K562 (cell line): ENCODE measurements around the gene IMPA2. TPM values are rescaled to one million over a fixed set of nuclear protein-coding genes. Genes with fewer than 3 reads are reported as not detected.

ENCODE experiments used
- ARHGAP35 ChIP-seq: fragments of 450-650 bp; IDR thresholded peaks from 2 replicates; pipeline ENCODE4 v1.6.1; 2018; ENCODE audit not compliant: partially characterized antibody
- CREB3L1 ChIP-seq: fragments of 450-650 bp; IDR thresholded peaks from 2 replicates; pipeline ENCODE4 v1.6.1; 2014; ENCODE audit warnings: low read depth, mild to moderate bottlenecking, moderate library complexity, borderline replicate concordance
- MXD1 ChIP-seq: fragments of 250-450 bp; sonication (Bioruptor Pico); IDR thresholded peaks from 2 replicates; pipeline ENCODE4 v1.8.0; 2021; ENCODE audit warnings: borderline replicate concordance, mild to moderate bottlenecking, moderate library complexity; ENCODE audit not compliant: poor library complexity, severe bottlenecking
- NCOA2 ChIP-seq, 2 experiments: fragments of 450-650 bp; IDR thresholded peaks; 2 replicates each; pipeline ENCODE4 v1.6.1; 2018; ENCODE audit warnings: mild to moderate bottlenecking in 2 of 2, moderate library complexity in 1 of 2; ENCODE audit not compliant: partially characterized antibody in 2 of 2
- RBM15 ChIP-seq: fragments of 200-400 bp; formaldehyde crosslinking; IDR thresholded peaks from 2 replicates; pipeline ENCODE4 v1.6.1; 2018; ENCODE audit warnings: mild to moderate bottlenecking, low read length, moderate library complexity; ENCODE audit not compliant: insufficient read depth
- RBM25 ChIP-seq: fragments of 200-400 bp; formaldehyde crosslinking; IDR thresholded peaks from 2 replicates; pipeline ENCODE4 v1.6.1; 2018; ENCODE audit warnings: low read length, low read depth, moderate library complexity; ENCODE audit not compliant: severe bottlenecking
- REST ChIP-seq, 2 experiments: fragments of 450-650 bp; formaldehyde crosslinking in 1 of 2; IDR thresholded peaks; 2 replicates each; pipeline versions ENCODE4 v1.4.0 to v1.6.1; 2014 to 2020; ENCODE audit warnings: mild to moderate bottlenecking in 2 of 2, borderline replicate concordance in 1 of 2, low read depth in 1 of 2
- STAG1 ChIP-seq: sonication (generic); formaldehyde crosslinking; IDR thresholded peaks from 2 replicates; pipeline ENCODE4 v1.5.0; 2020; ENCODE audit warnings: missing genetic modification reagents, borderline replicate concordance
- ZNF785 ChIP-seq: fragments of 250-450 bp; sonication (Bioruptor Pico); IDR thresholded peaks from 2 replicates; pipeline ENCODE4 v1.4.0; 2020; ENCODE audit warnings: mild to moderate bottlenecking
- polyA plus RNA-seq, 8 experiments: library from polyadenylated mRNA; depleted of rRNA in 4 of 8; stranded (reverse) in 5 of 8; unstranded in 3 of 8; fragments of >200 nt; fragmentation: Nextera tagmentation in 2 of 8; fragmentation: Illumina TruSeq in 1 of 8; extraction: Ambion mirVana in 2 of 8; extraction: Trizol in 1 of 8; gene quantifications; 2 replicates each; pipeline versions ENCODE4 v1.2.1 to v1.2.3, GENCODE V29; 2011 to 2014; ENCODE audit warnings: inconsistent platforms in 1 of 8, missing spikeins in 1 of 8
- total RNA-seq, 7 experiments: library from RNA; depleted of rRNA in 6 of 7; stranded (reverse); fragments of >200 nt in 6 of 7; fragmentation: Illumina TruSeq in 2 of 7; extraction: Trizol in 2 of 7; gene quantifications; 2 replicates each; pipeline versions ENCODE4 v1.2.1 to v1.2.3, GENCODE V29; 2011 to 2021; ENCODE audit warnings: low replicate concordance in 1 of 7

The IMPA2 gene
- total and polyA plus RNA-seq, 9 of the 15 experiments (the other 6 are each of a cell fraction or from before 2014, with no cell fraction given): 0.62 to 11.3 (median 5.7) TPM

GRCh38 chr18:11983592-11983991 lies 2.3 kb downstream of the IMPA2 start (continued):
- no peak for TF ChIP-seq REST (IDR thresholded peaks at IDR 0.05; ENCODE audit: borderline replicate concordance)
- TF ChIP-seq REST (CRISPR knock-in tag; IDR thresholded peaks at IDR 0.05; ENCODE audit: low read depth): no peak
- TF ChIP-seq NCOA2 (IDR thresholded peaks at IDR 0.05; ENCODE audit: partially characterized antibody in 2 of 2): no peak
- no peak for TF ChIP-seq RBM15
- TF ChIP-seq MXD1: no peak
- no peak for TF ChIP-seq ZNF785 (CRISPR knock-in tag)
- no peak for TF ChIP-seq RBM25
- TF ChIP-seq CREB3L1: no peak
- no peak for TF ChIP-seq ARHGAP35
- TF ChIP-seq STAG1 (CRISPR knock-in tag): no peak
